IPS-15b (cell line): ENCODE data around the gene SH3BP4.

Source experiments
- H3K27me3 ChIP-seq: one replicate; pipeline ENCODE4 v1.6.1; 2013; ENCODE audit warnings: low read length; ENCODE audit not compliant: control insufficient read depth, insufficient read depth
- H3K36me3 ChIP-seq: one replicate; pipeline ENCODE4 v1.6.1; 2013; ENCODE audit warnings: low read length; ENCODE audit not compliant: control insufficient read depth, insufficient read depth
- H3K4me1 ChIP-seq: one replicate; pipeline ENCODE4 v1.6.1; 2013; ENCODE audit warnings: mild to moderate bottlenecking, low read length; ENCODE audit not compliant: control insufficient read depth, insufficient read depth
- H3K4me3 ChIP-seq: one replicate; pipeline ENCODE4 v1.5.1; 2013; ENCODE audit warnings: low read depth, low read length
- H3K9ac ChIP-seq: one replicate; pipeline ENCODE4 v1.6.1; 2013; ENCODE audit warnings: low read depth, mild to moderate bottlenecking, low read length
- H3K9me3 ChIP-seq: one replicate; pipeline ENCODE4 v1.6.1; 2013; ENCODE audit warnings: mild to moderate bottlenecking, low read length; ENCODE audit not compliant: control insufficient read depth, insufficient read depth

The SH3BP4 gene

DNA sequence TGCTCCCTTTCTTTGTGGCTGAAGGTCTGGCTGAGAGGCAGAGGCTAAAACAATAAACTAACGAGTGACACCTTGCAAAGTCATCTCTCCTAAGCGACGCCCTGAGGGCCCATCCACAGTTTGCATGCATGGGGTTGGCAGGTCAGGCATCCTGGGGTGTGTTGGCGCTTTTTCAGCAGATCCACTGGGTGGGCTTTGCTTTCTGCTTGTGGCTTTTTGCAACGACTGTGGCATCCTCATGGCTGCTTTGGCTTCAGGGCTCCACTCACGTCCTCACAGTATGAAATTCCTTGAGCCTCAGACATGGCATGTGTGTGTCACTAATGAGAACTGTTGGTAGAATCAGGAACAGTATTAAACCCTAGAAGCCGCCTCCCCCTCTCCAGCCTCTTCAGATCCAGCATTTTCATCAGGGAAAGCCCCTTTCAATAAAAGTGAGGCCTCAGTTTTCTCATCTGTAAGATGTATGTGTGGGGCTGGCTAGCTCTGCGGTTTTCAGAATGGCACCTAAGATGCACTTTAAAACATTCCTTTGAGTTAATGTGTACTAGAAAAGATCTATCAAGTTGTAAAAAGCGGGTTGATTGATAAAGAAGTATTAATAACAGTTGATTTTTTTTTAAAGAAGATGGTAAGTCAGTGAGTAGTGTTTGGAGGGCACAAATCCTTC is 72.5 kb downstream of the SH3BP4 start:
- no peaks in the 10 kb centered on the region for H3K27me3 ChIP-seq
- H3K9ac ChIP-seq, result no peak overlapping the region
- H3K4me1 ChIP-seq, result peaks cover 10% of the 10 kb centered on the region
- no peaks in the 10 kb centered on the region for H3K9me3 ChIP-seq
- no peak overlapping the region for H3K4me3 ChIP-seq
- H3K36me3 ChIP-seq, result peaks cover 5% of the 10 kb centered on the region

DNA sequence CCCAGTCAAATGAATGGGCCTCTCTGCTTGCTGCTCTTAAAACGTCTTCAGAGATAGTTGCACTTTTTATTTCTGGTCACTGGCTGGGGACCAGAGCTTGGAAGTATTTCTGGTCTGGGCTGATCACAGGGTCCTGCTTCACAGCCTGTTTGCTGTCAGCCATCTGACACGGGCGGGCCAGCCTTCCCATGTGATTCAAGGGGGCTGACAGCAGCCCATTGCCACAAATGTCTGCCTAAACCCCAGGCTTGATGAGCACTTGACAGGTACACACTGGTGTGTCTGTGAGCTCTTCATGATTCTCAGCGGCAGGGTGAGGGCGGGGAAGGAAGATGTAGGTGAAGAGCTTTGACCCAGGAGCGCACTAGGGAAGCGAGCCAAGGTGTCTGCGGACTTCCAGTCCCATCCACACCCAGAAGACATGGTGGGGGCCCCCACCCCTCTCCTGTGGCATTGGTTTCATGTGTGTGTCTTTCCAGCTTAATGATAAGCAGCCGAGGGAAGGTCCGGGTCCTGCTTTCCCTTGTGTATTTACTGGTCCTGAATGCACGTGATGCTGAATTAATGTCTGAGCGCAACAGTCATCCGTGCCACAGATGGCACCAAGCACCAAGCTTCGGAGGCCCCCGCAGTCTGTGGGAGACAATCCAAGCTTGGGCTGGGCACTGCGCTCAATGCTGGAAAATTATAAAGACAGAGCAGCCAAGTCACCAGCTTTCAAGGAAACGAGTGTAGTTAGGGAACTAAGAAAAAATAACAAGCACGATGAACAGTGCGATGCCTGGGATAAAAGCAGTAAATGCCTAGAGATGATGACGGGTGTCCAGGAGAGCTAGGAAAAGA is 73.3 kb downstream of the SH3BP4 start:
- Histone ChIP-seq H3K4me3 (no peak overlapping the region), H3K36me3 (peaks cover 5% of the 10 kb centered on the region), H3K27me3 (no peaks in the 10 kb centered on the region), H3K4me1 (peaks cover 10% of the 10 kb centered on the region), H3K9me3 (no peaks in the 10 kb centered on the region), H3K9ac (no peak overlapping the region)

DNA sequence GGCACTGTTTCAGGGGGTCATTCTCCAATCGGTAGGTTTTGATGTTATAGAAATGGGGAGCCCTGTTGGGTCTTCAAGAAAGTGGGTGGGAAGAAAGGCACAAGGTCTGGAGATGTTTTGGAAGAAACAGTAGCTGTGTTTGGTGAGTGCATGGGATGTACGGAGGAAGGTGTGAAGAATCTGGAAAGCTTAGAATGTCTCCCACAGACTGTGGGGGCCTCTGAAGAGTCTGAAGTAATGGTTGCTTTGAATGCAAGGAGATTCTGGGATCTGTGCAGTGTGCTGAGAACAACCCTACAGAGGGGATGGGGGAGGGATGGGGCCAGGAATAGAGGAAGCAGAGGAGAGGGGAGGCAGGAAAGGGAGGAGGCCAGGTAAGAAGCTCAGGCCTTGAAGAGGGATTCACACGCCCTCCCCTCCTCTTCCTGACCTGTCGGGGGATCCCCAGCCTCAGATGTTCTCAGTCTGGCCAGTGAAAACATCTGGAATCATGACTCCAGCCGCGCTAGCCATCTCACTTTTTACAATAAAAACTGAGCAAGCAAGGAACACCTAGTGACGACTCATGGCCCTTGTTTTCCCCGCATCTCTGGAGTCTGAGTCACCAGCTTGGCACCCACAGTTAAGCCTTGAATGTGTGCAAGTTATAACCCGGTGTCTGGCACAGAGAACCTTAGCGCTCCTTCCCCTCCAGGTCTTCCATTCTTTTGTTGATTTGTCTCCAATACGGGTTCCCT is 74.2 kb downstream of the SH3BP4 start:
- H3K9ac ChIP-seq, result no peak overlapping the region
- H3K4me3 ChIP-seq, result no peak overlapping the region
- peaks cover 8% of the 10 kb centered on the region for H3K36me3 ChIP-seq
- no peaks in the 10 kb centered on the region for H3K9me3 ChIP-seq
- no peaks in the 10 kb centered on the region for H3K27me3 ChIP-seq
- H3K4me1 ChIP-seq, result peaks cover 10% of the 10 kb centered on the region

DNA sequence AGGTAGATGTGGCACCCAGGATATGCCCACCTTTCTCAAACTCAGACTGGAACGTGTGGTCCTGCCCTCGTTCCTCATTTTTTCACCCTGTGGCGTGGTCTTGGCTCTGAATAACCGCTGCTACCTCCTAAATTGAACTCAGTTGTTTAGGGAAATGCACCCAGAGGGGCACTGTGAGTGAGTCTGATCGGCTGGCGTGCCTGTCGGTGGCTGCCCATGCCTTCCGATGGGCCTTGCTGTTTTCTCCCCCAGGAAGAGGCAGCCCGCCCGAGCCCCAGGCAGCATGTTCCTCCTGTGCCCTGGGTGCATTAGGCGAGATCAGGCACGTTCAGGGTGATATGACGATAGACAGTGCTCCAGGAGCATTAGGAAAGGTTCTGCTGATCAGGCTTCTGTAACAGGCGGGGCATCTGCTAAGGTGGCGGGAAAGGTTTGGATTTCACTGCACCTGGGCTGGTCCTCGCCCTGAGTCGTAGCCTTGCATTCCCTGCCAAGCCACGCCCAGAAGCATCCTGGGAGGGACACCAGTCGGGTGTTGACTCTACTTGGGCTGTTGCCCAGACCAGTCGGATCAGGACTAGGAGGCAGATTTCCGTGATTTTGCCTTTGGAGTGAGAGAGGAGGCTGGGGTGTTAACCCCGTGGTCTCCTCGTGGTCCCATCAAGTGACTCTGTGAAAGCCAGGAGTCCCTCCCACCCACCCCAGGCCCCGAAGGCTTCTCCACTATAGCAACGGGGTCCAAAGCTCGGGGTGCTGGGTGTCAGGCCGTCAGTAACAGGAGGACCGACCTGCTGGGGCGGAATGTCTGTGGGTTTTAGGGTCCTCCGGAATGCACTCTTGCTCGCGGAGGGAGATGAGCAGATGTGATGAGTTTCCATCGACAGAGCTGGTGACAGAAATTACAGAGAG is 75.1 kb downstream of the SH3BP4 start:
- Histone ChIP-seq H3K36me3 (peaks cover 8% of the 10 kb centered on the region), H3K9ac (no peak overlapping the region), H3K27me3 (no peaks in the 10 kb centered on the region), H3K4me3 (no peak overlapping the region), H3K9me3 (no peaks in the 10 kb centered on the region), H3K4me1 (peaks cover 10% of the 10 kb centered on the region)

DNA sequence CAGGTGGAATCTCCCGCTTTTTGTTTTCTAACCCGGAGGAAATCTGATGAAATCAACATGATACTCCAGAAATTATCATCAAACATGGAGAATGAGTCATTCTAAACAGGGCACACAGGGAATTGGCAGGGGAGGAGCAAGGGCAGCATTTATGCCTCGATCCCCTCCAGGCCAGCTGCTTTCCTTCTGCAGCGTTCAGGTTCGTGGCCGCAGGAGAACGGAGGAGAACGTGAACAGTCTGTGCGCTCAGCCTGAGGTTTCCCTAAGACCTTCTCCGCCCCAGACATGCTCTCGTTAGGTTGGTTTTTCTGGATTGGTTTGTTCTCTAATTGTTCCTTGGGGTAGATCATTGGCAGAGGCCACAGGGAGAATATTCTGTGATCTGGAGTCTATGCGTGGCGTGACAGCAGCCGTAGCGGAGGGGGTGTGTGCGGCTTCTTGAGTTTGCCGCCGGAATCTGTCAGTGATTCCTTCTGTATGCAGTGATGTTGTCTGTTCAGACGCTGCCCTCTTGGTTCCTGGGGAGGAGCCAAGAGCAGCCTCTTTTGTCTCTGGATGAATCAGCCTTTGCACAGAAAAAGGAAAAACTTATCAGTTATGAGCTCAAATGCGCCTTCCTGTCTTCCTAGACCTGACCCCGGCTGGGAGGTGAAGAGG is 75.9 kb downstream of the SH3BP4 start:
- H3K9ac ChIP-seq, result no peak overlapping the region
- peaks cover 10% of the 10 kb centered on the region for H3K4me1 ChIP-seq
- H3K9me3 ChIP-seq, result no peaks in the 10 kb centered on the region
- H3K27me3 ChIP-seq, result no peaks in the 10 kb centered on the region
- no peak overlapping the region for H3K4me3 ChIP-seq
- peaks cover 8% of the 10 kb centered on the region for H3K36me3 ChIP-seq

DNA sequence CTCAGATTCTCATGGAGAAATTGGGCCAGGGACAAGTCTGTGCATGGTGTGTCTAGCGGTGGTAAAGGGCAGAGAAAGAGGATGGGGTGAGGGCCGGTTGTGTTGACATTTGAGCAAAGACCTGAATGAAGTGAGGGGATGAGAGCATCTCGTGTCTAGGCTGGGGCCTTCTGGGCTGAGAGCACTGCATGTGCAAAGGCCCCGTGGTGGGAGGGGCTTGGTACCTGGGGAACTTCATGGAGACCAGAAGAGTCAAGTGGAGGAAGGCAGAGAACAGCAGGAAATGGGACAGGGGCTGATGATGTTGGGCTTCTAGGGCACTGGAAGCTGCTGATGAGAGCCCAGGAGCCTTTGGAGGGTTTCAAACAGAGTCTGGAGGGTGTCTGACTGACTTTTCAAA is 76.8 kb downstream of the SH3BP4 start:
- no peaks in the 10 kb centered on the region for H3K9me3 ChIP-seq

DNA sequence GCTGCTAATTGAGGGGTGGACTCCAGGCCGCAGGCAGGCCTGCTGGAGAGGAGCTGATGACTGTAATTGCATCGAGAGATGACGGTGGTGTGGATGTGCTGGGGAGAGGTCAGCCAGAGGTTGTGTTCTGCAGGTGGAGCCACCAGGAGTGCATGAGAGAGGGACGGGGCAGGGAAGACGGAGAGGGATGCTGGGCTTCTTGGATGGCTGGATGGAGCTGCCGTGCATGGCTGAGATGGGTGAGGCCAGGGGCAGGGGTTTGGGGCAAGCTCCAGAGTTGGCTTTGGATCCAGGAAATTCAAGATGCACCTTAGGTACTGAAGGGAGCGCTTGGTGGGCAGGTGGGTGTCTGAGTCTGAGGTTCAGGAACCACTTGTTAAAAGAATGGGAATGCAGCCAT is 77.2 kb downstream of the SH3BP4 start:
- H3K4me1 ChIP-seq, result peaks cover 6% of the 10 kb centered on the region

More for the DNA sequence above, 76.8 kb downstream of the SH3BP4 start:
- H3K4me3 ChIP-seq, result no peak overlapping the region
- peaks cover 10% of the 10 kb centered on the region for H3K4me1 ChIP-seq
- no peak overlapping the region for H3K9ac ChIP-seq
- peaks cover 8% of the 10 kb centered on the region for H3K36me3 ChIP-seq
- no peaks in the 10 kb centered on the region for H3K27me3 ChIP-seq

DNA sequence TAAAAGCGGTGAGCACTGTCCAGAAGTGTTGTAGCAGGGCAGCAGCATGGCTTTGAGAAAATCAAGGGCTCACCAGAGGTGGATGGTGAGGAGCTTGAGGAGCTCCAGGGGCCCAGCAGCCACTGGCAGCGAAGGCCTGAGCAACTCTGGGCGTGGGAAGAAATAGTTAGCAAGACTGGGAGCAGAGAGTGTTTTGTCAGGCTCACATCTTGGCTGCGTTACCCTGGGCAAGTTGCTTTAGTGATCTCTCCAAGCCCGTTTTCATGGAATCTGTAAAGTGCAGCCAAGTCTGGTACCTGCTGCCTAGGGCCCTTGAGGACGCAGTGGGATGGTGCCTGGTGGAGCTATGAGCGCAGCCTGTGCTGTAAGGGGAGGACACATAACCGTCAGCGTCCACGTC is 78.3 kb downstream of the SH3BP4 start:
- no peaks in the 10 kb centered on the region for H3K27me3 ChIP-seq
- H3K36me3 ChIP-seq, result peaks cover 9% of the 10 kb centered on the region
- H3K9me3 ChIP-seq, result no peaks in the 10 kb centered on the region
- H3K4me1 ChIP-seq, result no peaks in the 10 kb centered on the region
- no peak overlapping the region for H3K4me3 ChIP-seq
- no peak overlapping the region for H3K9ac ChIP-seq

More for the DNA sequence above, 77.2 kb downstream of the SH3BP4 start:
- Histone ChIP-seq H3K9ac (no peak overlapping the region), H3K9me3 (no peaks in the 10 kb centered on the region), H3K27me3 (no peaks in the 10 kb centered on the region), H3K4me3 (no peak overlapping the region), H3K36me3 (peaks cover 8% of the 10 kb centered on the region)

DNA sequence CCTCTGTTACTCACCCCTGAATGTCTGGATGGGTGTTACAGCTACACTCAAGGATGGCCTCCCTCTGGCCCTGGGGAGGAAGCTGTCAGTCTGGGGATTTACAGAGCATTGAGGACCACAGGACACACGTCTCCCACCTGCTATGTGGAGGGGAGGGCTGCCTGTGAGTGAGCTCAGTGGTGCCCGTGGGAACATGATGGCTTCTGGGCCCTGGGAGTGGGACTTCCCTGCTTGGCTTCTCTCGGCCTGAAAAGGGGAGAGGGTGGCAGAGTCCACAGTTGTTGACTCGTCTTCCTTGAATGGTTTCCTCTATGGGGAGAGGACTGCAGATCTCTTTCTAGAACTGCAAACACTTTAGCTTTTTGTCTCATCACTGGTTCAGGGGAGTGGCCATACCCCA is 79.1 kb downstream of the SH3BP4 start:
- H3K4me3 ChIP-seq, result no peak overlapping the region
- no peaks in the 10 kb centered on the region for H3K9me3 ChIP-seq
- H3K27me3 ChIP-seq, result no peaks in the 10 kb centered on the region
- no peak overlapping the region for H3K9ac ChIP-seq
- H3K36me3 ChIP-seq, result peaks cover 9% of the 10 kb centered on the region
- no peaks in the 10 kb centered on the region for H3K4me1 ChIP-seq

DNA sequence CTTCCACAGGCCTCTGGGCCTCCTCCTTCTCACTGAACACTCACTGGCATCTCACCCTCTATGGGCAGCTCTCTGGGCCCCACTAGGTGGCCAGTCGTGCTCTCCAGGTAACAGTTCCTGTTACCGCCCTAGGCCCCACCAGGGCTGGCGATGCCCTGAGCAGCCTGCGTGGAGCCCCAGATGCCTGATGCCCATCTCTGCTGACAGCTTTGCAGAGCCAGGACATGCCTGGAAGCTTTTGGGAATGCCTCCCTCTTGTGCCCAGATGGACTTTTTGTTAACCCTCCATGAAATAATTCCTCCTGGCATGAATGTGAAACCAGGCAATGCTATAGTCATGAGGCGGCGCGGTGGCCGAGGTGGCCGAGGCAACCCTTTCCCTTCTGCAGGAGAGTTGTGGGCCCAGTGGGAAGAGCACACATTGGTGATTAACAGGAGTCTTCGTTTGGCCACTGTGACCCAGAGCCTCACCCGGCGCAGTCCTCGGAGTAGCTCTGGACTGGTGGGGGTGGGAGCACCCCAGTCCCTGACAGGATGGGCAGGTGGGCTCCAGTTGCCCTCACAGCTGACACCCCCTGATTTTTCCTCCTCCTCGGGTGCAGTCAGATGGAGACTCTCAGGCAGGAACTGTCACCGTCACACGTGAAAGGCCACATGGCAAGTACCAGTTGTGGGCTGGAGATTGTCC is 80.0 kb downstream of the SH3BP4 start:
- H3K36me3 ChIP-seq, result peaks cover 10% of the 10 kb centered on the region
- no peaks in the 10 kb centered on the region for H3K9me3 ChIP-seq
- H3K4me1 ChIP-seq, result no peaks in the 10 kb centered on the region
- no peak overlapping the region for H3K9ac ChIP-seq
- H3K4me3 ChIP-seq, result no peak overlapping the region
- H3K27me3 ChIP-seq, result no peaks in the 10 kb centered on the region
